HepG2 (cell line): ENCODE measurements around the gene BIRC6. TPM values are rescaled to one million over a fixed set of nuclear protein-coding genes. Genes with fewer than 3 reads are reported as not detected.
A peak's percentile ranks its signal among the peaks of the same experiment; 100 is the strongest.

Experiments
- GABPB1 ChIP-seq: IDR thresholded peaks from 2 replicates; pipeline ENCODE4 v1.6.1; 2016; ENCODE audit warnings: mild to moderate bottlenecking, missing genetic modification reagents, moderate library complexity, missing compliant biosample characterization
- GTF2F1 ChIP-seq: fragments of 150-350 bp; IDR thresholded peaks from 2 replicates; pipeline ENCODE4 v1.6.1; 2014; ENCODE audit warnings: low read length
- HNF4A ChIP-seq: sonication (generic); formaldehyde crosslinking; IDR thresholded peaks from 2 replicates; pipeline ENCODE4 v1.4.0; 2020; ENCODE audit warnings: missing genetic modification reagents
- PRDM15 ChIP-seq: sonication (generic); formaldehyde crosslinking; IDR thresholded peaks from 2 replicates; pipeline ENCODE4 v1.4.0; 2020; ENCODE audit warnings: missing genetic modification reagents
- SNAPC2 ChIP-seq: sonication (generic); formaldehyde crosslinking; IDR thresholded peaks from 2 replicates; pipeline ENCODE4 v1.8.1; 2022; ENCODE audit warnings: mild to moderate bottlenecking, missing genetic modification reagents
- ZEB1 ChIP-seq: IDR thresholded peaks from 2 replicates; pipeline ENCODE4 v1.6.1; 2012; ENCODE audit warnings: mild to moderate bottlenecking, low read depth, inconsistent platforms; ENCODE audit not compliant: insufficient replicate concordance
- ZNF3 ChIP-seq: IDR thresholded peaks from 2 replicates; pipeline ENCODE4 v1.7.0; 2017; ENCODE audit warnings: inconsistent platforms
- ZNF350 ChIP-seq: sonication (generic); formaldehyde crosslinking; IDR thresholded peaks from 2 replicates; pipeline ENCODE4 v1.4.0; 2020; ENCODE audit warnings: mild to moderate bottlenecking, low read depth, missing genetic modification reagents, borderline replicate concordance
- ZNF501 ChIP-seq: sonication (generic); formaldehyde crosslinking; IDR thresholded peaks from 2 replicates; pipeline ENCODE4 v1.5.1; 2020; ENCODE audit warnings: mild to moderate bottlenecking, moderate library complexity, missing genetic modification reagents
- polyA plus RNA-seq, 8 experiments: library from polyadenylated mRNA; depleted of rRNA in 3 of 8; stranded (reverse) in 7 of 8; unstranded in 1 of 8; fragments of >200 nt; fragmentation: Illumina TruSeq in 4 of 8; extraction: Trizol in 4 of 8; gene quantifications; 2 replicates each; pipeline versions ENCODE4 v1.2.1 to v1.2.3, GENCODE V29; 2011 to 2016; ENCODE audit warnings: low read depth in 4 of 8, missing spikeins in 1 of 8, mixed read lengths in 1 of 8; ENCODE audit not compliant: insufficient read depth in 1 of 8
- total RNA-seq, 5 experiments: library from RNA; depleted of rRNA; stranded (reverse); fragments of >200 nt; fragmentation: Illumina TruSeq; extraction: Trizol; gene quantifications; 2 replicates each; pipeline ENCODE4 v1.2.3, GENCODE V29; 2016; ENCODE audit warnings: low read depth in 1 of 5
- TF ChIP-seq, protein P1 (sequence below): sonication (generic); formaldehyde crosslinking; IDR thresholded peaks from 2 replicates; pipeline ENCODE4 v1.9.0; 2021; ENCODE audit warnings: missing genetic modification reagents, borderline replicate concordance
- TF ChIP-seq, protein P2 (sequence below): sonication (generic); formaldehyde crosslinking; IDR thresholded peaks from 2 replicates; pipeline ENCODE4 v1.4.0; 2020; ENCODE audit warnings: missing genetic modification reagents
- TF ChIP-seq, protein P3 (sequence below): sonication (generic); formaldehyde crosslinking; IDR thresholded peaks from 2 replicates; pipeline ENCODE4 v1.5.0; 2020; ENCODE audit warnings: mild to moderate bottlenecking, missing genetic modification reagents
- TF ChIP-seq, protein P4 (sequence below): sonication (generic); formaldehyde crosslinking; conservative IDR thresholded peaks from 2 replicates; pipeline ENCODE4 v1.4.0; 2020; ENCODE audit warnings: mild to moderate bottlenecking, missing genetic modification reagents, moderate library complexity
- TF ChIP-seq, protein P5 (sequence below): sonication (generic); formaldehyde crosslinking; conservative IDR thresholded peaks from 2 replicates; pipeline ENCODE4 v1.8.0; 2022; ENCODE audit warnings: mild to moderate bottlenecking, moderate library complexity, missing genetic modification reagents

The BIRC6 gene
- total and polyA plus RNA-seq, 2 of the 13 experiments (the other 11 are each of a cell fraction or from before 2014, with no cell fraction given) = 65.6 to 120 TPM

GRCh38 chr2:32442020-32442467, 85.2 kb downstream of the BIRC6 start (continued):
- TF ChIP-seq, protein P1, sequence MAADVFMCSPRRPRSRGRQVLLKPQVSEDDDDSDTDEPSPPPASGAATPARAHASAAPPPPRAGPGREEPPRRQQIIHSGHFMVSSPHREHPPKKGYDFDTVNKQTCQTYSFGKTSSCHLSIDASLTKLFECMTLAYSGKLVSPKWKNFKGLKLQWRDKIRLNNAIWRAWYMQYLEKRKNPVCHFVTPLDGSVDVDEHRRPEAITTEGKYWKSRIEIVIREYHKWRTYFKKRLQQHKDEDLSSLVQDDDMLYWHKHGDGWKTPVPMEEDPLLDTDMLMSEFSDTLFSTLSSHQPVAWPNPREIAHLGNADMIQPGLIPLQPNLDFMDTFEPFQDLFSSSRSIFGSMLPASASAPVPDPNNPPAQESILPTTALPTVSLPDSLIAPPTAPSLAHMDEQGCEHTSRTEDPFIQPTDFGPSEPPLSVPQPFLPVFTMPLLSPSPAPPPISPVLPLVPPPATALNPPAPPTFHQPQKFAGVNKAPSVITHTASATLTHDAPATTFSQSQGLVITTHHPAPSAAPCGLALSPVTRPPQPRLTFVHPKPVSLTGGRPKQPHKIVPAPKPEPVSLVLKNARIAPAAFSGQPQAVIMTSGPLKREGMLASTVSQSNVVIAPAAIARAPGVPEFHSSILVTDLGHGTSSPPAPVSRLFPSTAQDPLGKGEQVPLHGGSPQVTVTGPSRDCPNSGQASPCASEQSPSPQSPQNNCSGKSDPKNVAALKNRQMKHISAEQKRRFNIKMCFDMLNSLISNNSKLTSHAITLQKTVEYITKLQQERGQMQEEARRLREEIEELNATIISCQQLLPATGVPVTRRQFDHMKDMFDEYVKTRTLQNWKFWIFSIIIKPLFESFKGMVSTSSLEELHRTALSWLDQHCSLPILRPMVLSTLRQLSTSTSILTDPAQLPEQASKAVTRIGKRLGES (CRISPR knock-in tag) = no peak
- TF ChIP-seq ZNF350 (CRISPR knock-in tag) (no peak), HNF4A (CRISPR knock-in tag) (peak; percentile 60), GABPB1 (CRISPR knock-in tag) (no peak), PRDM15 (no peak), SNAPC2 (CRISPR knock-in tag) (no peak), ZNF501 (CRISPR knock-in tag) (no peak), GTF2F1 (no peak), ZNF3 (CRISPR knock-in tag) (no peak), ZEB1 (no peak)
- TF ChIP-seq, protein P2, sequence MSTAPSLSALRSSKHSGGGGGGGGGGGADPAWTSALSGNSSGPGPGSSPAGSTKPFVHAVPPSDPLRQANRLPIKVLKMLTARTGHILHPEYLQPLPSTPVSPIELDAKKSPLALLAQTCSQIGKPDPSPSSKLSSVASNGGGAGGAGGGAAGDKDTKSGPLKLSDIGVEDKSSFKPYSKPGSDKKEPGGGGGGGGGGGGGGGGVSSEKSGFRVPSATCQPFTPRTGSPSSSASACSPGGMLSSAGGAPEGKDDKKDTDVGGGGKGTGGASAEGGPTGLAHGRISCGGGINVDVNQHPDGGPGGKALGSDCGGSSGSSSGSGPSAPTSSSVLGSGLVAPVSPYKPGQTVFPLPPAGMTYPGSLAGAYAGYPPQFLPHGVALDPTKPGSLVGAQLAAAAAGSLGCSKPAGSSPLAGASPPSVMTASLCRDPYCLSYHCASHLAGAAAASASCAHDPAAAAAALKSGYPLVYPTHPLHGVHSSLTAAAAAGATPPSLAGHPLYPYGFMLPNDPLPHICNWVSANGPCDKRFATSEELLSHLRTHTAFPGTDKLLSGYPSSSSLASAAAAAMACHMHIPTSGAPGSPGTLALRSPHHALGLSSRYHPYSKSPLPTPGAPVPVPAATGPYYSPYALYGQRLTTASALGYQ = no peak
- TF ChIP-seq, protein P3, sequence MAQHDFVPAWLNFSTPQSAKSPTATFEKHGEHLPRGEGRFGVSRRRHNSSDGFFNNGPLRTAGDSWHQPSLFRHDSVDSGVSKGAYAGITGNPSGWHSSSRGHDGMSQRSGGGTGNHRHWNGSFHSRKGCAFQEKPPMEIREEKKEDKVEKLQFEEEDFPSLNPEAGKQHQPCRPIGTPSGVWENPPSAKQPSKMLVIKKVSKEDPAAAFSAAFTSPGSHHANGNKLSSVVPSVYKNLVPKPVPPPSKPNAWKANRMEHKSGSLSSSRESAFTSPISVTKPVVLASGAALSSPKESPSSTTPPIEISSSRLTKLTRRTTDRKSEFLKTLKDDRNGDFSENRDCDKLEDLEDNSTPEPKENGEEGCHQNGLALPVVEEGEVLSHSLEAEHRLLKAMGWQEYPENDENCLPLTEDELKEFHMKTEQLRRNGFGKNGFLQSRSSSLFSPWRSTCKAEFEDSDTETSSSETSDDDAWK (CRISPR knock-in tag) = no peak
- TF ChIP-seq, protein P4, sequence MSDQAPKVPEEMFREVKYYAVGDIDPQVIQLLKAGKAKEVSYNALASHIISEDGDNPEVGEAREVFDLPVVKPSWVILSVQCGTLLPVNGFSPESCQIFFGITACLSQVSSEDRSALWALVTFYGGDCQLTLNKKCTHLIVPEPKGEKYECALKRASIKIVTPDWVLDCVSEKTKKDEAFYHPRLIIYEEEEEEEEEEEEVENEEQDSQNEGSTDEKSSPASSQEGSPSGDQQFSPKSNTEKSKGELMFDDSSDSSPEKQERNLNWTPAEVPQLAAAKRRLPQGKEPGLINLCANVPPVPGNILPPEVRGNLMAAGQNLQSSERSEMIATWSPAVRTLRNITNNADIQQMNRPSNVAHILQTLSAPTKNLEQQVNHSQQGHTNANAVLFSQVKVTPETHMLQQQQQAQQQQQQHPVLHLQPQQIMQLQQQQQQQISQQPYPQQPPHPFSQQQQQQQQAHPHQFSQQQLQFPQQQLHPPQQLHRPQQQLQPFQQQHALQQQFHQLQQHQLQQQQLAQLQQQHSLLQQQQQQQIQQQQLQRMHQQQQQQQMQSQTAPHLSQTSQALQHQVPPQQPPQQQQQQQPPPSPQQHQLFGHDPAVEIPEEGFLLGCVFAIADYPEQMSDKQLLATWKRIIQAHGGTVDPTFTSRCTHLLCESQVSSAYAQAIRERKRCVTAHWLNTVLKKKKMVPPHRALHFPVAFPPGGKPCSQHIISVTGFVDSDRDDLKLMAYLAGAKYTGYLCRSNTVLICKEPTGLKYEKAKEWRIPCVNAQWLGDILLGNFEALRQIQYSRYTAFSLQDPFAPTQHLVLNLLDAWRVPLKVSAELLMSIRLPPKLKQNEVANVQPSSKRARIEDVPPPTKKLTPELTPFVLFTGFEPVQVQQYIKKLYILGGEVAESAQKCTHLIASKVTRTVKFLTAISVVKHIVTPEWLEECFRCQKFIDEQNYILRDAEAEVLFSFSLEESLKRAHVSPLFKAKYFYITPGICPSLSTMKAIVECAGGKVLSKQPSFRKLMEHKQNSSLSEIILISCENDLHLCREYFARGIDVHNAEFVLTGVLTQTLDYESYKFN = peak; percentile 95
- TF ChIP-seq, protein P5, sequence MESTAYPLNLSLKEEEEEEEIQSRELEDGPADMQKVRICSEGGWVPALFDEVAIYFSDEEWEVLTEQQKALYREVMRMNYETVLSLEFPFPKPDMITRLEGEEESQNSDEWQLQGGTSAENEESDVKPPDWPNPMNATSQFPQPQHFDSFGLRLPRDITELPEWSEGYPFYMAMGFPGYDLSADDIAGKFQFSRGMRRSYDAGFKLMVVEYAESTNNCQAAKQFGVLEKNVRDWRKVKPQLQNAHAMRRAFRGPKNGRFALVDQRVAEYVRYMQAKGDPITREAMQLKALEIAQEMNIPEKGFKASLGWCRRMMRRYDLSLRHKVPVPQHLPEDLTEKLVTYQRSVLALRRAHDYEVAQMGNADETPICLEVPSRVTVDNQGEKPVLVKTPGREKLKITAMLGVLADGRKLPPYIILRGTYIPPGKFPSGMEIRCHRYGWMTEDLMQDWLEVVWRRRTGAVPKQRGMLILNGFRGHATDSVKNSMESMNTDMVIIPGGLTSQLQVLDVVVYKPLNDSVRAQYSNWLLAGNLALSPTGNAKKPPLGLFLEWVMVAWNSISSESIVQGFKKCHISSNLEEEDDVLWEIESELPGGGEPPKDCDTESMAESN = no peak
